Fibroblast of the conjunctiva (primary cell): ENCODE data around the gene FXYD5.
"Not testable (repeated sequence)": the region's sequence is repeated elsewhere in the genome, so short reads cannot be mapped to it uniquely, and the experiment has no call there.

Source experiments
- DNase-seq: peaks from one replicate; pipeline ENCODE4 v3.0.0-alpha.2; 2010; ENCODE audit warnings: low read depth

Gene FXYD5

GRCh38 chr19:35120492-35120891 is 34.0 kb upstream of the FXYD5 start:
- DNase-seq: peak; percentile 80

- DNase-seq: no peak
Measured at GRCh38 chr19:35120898-35121297, 33.6 kb upstream of the FXYD5 start.

- no peak for DNase-seq
Measured at GRCh38 chr19:35122687-35123551, 31.6 kb upstream of the FXYD5 start.

GRCh38 chr19:35123573-35123972 is 31.0 kb upstream of the FXYD5 start:
- DNase-seq: no peak

- DNase-seq: peak; percentile 91
Measured at GRCh38 chr19:35124098-35125060, 30.2 kb upstream of the FXYD5 start.

GRCh38 chr19:35125270-35125717 is 29.2 kb upstream of the FXYD5 start:
- no peak for DNase-seq

GRCh38 chr19:35125749-35126623 is 28.5 kb upstream of the FXYD5 start:
- DNase-seq: no peak

- no peak for DNase-seq
Measured at GRCh38 chr19:35126624-35126959, 27.9 kb upstream of the FXYD5 start.

GRCh38 chr19:35127871-35128270 is 26.7 kb upstream of the FXYD5 start:
- no peak for DNase-seq

GRCh38 chr19:35128398-35129057 is 26.0 kb upstream of the FXYD5 start:
- DNase-seq: no peak

- not testable (repeated sequence) for DNase-seq
Measured at GRCh38 chr19:35129724-35130274, 24.7 kb upstream of the FXYD5 start.

GRCh38 chr19:35130761-35131720 is 23.5 kb upstream of the FXYD5 start:
- no peak for DNase-seq

- no peak for DNase-seq
Measured at GRCh38 chr19:35132254-35132653, 22.3 kb upstream of the FXYD5 start.

- DNase-seq: no peak
Measured at GRCh38 chr19:35133826-35134225, 20.7 kb upstream of the FXYD5 start.

GRCh38 chr19:35134601-35135242 is 19.8 kb upstream of the FXYD5 start, which contains the start of gene LGI4:
Gene LGI4 (minus strand): TSS chr19:35135059. CDS start chr19:35134680, 379 bp downstream.
- DNase-seq: no peak

GRCh38 chr19:35135389-35135909 is 19.1 kb upstream of the FXYD5 start:
- DNase-seq: no peak

GRCh38 chr19:35136231-35136630 is 18.3 kb upstream of the FXYD5 start:
- no peak for DNase-seq

GRCh38 chr19:35136977-35137702 is 17.4 kb upstream of the FXYD5 start:
- no peak for DNase-seq
